ENCODE measurements around the gene GAS7. TPM values are rescaled to one million over a fixed set of nuclear protein-coding genes. Genes with fewer than 3 reads are reported as not detected.

Gene GAS7
- total RNA-seq, 1 experiment from 2014 or later = 12.3 TPM

DNA sequence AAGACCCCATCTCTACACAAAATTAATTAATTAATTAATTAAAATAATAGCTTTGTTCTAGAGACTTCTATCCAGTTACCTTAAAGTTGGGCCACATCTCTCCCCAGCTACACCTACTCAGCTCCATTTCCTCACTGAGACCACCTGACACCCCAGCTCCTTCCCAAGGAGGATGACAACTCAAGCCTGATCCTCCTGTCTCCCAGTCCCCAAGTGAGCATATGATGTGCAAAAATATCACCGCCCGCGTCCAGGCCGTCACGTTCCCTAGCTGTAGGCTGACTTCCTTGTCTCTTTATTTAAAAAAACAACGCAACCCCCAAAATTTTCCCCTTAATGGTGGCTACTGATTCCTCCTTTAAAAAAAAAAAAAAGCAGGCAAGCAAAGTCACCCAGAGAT lies 173.2 kb downstream of the GAS7 start (continued):
- TF ChIP-seq EMX1 (CRISPR knock-in tag; IDR thresholded peaks at IDR 0.05) = no peak
- TF ChIP-seq, protein P1, sequence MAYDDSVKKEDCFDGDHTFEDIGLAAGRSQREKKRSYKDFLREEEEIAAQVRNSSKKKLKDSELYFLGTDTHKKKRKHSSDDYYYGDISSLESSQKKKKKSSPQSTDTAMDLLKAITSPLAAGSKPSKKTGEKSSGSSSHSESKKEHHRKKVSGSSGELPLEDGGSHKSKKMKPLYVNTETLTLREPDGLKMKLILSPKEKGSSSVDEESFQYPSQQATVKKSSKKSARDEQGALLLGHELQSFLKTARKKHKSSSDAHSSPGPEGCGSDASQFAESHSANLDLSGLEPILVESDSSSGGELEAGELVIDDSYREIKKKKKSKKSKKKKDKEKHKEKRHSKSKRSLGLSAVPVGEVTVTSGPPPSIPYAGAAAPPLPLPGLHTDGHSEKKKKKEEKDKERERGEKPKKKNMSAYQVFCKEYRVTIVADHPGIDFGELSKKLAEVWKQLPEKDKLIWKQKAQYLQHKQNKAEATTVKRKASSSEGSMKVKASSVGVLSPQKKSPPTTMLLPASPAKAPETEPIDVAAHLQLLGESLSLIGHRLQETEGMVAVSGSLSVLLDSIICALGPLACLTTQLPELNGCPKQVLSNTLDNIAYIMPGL (CRISPR knock-in tag; IDR thresholded peaks at IDR 0.05) = no peak
- no peak for TF ChIP-seq TEAD1 (CRISPR knock-in tag; IDR thresholded peaks at IDR 0.05)
- no peak for TF ChIP-seq ZBTB21 (CRISPR knock-in tag; IDR thresholded peaks at IDR 0.05; ENCODE audit: borderline replicate concordance)
- TF ChIP-seq ZNF423 (CRISPR knock-in tag; IDR thresholded peaks at IDR 0.05) = no peak
- no peak for TF ChIP-seq HMGA2 (CRISPR knock-in tag; IDR thresholded peaks at IDR 0.05)
- TF ChIP-seq FOXJ3 (CRISPR knock-in tag; IDR thresholded peaks at IDR 0.05; ENCODE audit: borderline replicate concordance) = no peak

DNA sequence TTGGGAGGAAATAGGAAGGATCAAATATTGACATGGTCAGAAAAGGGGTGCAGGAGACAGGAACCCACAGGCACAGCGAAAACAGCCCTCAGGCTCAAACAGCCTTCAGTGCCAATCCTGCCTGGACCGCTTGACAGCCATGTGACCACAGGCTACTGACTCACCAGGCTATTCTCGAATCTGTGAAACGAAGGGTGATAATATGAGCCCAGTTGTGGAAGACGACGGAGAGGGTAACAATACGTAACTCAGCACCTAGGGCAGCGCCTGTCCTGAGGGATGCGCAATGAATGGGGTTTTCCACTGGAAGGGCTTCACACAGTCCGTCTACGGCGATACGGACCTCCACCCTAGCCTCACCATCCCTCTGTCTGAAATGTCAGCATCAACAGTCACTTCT lies 176.0 kb downstream of the GAS7 start:
- H3K36me3 Mint-ChIP-seq = no peaks in the 10 kb centered on the region
- no peak for ATAC-seq
- DNase-seq (ENCODE audit: low spot score) = no peak
- no peak overlapping the region for H3K4me3 Mint-ChIP-seq
- TF ChIP-seq TEAD1 (CRISPR knock-in tag; IDR thresholded peaks at IDR 0.05) = no peak
- no peak for TF ChIP-seq MLX (CRISPR knock-in tag; IDR thresholded peaks at IDR 0.05)
- no peak for TF ChIP-seq FOXP4 (CRISPR knock-in tag; IDR thresholded peaks at IDR 0.05)
- TF ChIP-seq SP1 (CRISPR knock-in tag; conservative IDR thresholded peaks at IDR 0.05) = no peak
- no peak for TF ChIP-seq RORB (CRISPR knock-in tag; IDR thresholded peaks at IDR 0.05)
- TF ChIP-seq NR1H2 (CRISPR knock-in tag; IDR thresholded peaks at IDR 0.05) = no peak
- TF ChIP-seq, protein P1 (CRISPR knock-in tag; IDR thresholded peaks at IDR 0.05) = no peak
- TF ChIP-seq FOXJ3 (CRISPR knock-in tag; IDR thresholded peaks at IDR 0.05; ENCODE audit: borderline replicate concordance) = no peak
- no peak overlapping the region for H3K27ac Mint-ChIP-seq
- H3K9me3 Mint-ChIP-seq = no peaks in the 10 kb centered on the region
- H3K4me1 Mint-ChIP-seq = peaks cover 32% of the 10 kb centered on the region
- POLR2A ChIA-PET = no interaction called here
- CTCF ChIA-PET = no interaction called here
- no peaks in the 10 kb centered on the region for H3K27me3 Mint-ChIP-seq (ENCODE audit: low read depth)

GRCh38 chr17:10021272-10021984 lies 177.0 kb downstream of the GAS7 start:
- no peak for ATAC-seq
- H3K36me3 Mint-ChIP-seq = no peaks in the 10 kb centered on the region
- no peak overlapping the region for H3K4me3 Mint-ChIP-seq
- H3K27me3 Mint-ChIP-seq (ENCODE audit: low read depth) = no peaks in the 10 kb centered on the region
- H3K4me1 Mint-ChIP-seq = peaks cover 25% of the 10 kb centered on the region
- H3K9me3 Mint-ChIP-seq = no peaks in the 10 kb centered on the region
- no peak overlapping the region for H3K27ac Mint-ChIP-seq
- CTCF ChIA-PET = interaction anchor here (0.6 kb wide), 1 partner anchor 277 kb away, joined by 3 read pairs; no protein-coding TSS in a partner anchor
- POLR2A ChIA-PET = no interaction called here
- no peak for DNase-seq (ENCODE audit: low spot score)
- TF ChIP-seq ELF4 (CRISPR knock-in tag; IDR thresholded peaks at IDR 0.05; ENCODE audit: low read depth) (no peak), GABPB1 (CRISPR knock-in tag; IDR thresholded peaks at IDR 0.05) (no peak), ZBTB43 (CRISPR knock-in tag; IDR thresholded peaks at IDR 0.05) (no peak), FOXK1 (CRISPR knock-in tag; IDR thresholded peaks at IDR 0.05) (no peak), NR3C1 (CRISPR knock-in tag; conservative IDR thresholded peaks at IDR 0.05; ENCODE audit: low read depth) (no peak)
- TF ChIP-seq, protein P2, sequence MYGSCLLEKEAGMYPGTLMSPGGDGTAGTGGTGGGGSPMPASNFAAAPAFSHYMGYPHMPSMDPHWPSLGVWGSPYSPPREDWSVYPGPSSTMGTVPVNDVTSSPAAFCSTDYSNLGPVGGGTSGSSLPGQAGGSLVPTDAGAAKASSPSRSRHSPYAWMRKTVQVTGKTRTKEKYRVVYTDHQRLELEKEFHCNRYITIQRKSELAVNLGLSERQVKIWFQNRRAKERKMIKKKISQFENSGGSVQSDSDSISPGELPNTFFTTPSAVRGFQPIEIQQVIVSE (CRISPR knock-in tag; IDR thresholded peaks at IDR 0.05; ENCODE audit: borderline replicate concordance) = no peak
- TF ChIP-seq, protein P3, sequence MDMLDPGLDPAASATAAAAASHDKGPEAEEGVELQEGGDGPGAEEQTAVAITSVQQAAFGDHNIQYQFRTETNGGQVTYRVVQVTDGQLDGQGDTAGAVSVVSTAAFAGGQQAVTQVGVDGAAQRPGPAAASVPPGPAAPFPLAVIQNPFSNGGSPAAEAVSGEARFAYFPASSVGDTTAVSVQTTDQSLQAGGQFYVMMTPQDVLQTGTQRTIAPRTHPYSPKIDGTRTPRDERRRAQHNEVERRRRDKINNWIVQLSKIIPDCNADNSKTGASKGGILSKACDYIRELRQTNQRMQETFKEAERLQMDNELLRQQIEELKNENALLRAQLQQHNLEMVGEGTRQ (CRISPR knock-in tag; IDR thresholded peaks at IDR 0.05) = no peak
- TF ChIP-seq, protein P4, sequence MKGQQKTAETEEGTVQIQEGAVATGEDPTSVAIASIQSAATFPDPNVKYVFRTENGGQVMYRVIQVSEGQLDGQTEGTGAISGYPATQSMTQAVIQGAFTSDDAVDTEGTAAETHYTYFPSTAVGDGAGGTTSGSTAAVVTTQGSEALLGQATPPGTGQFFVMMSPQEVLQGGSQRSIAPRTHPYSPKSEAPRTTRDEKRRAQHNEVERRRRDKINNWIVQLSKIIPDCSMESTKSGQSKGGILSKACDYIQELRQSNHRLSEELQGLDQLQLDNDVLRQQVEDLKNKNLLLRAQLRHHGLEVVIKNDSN (CRISPR knock-in tag; IDR thresholded peaks at IDR 0.05) = no peak

All from WTC11 (cell line).